Mesenteric fat pad (tissue), 1 donor: ENCODE measurements around the gene USP17L22. TPM values are rescaled to one million over a fixed set of nuclear protein-coding genes. Genes with fewer than 3 reads are reported as not detected.
"Not testable (repeated sequence)": the region's sequence is repeated elsewhere in the genome, so short reads cannot be mapped to it uniquely, and the experiment has no call there.

Experiments used
- DNase-seq: peaks from one replicate; pipeline ENCODE4 v3.0.0-alpha.2; 2020; ENCODE audit warnings: low spot score
- long read RNA-seq: library from polyadenylated mRNA; unstranded; transcript quantifications from one replicate; pipeline ENCODE4 v2.0.0, GENCODE V29; 2020
- total RNA-seq: library from RNA; stranded (reverse); fragmentation: NEBNext Ultra II Directional; extraction: Animal tissue kit (Norgen Biotek cat#: 25700); gene quantifications from one replicate; pipeline ENCODE4 v1.2.1, GENCODE V29; 2021
- donor health status: DM: yes; HTN: yes; CAD: no.

The USP17L22 gene, protein sequence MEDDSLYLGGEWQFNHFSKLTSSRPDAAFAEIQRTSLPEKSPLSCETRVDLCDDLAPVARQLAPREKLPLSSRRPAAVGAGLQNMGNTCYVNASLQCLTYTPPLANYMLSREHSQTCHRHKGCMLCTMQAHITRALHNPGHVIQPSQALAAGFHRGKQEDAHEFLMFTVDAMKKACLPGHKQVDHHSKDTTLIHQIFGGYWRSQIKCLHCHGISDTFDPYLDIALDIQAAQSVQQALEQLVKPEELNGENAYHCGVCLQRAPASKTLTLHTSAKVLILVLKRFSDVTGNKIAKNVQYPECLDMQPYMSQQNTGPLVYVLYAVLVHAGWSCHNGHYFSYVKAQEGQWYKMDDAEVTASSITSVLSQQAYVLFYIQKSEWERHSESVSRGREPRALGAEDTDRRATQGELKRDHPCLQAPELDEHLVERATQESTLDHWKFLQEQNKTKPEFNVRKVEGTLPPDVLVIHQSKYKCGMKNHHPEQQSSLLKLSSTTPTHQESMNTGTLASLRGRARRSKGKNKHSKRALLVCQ
- total RNA-seq = not detected
- long read RNA-seq = 0 reads

DNA sequence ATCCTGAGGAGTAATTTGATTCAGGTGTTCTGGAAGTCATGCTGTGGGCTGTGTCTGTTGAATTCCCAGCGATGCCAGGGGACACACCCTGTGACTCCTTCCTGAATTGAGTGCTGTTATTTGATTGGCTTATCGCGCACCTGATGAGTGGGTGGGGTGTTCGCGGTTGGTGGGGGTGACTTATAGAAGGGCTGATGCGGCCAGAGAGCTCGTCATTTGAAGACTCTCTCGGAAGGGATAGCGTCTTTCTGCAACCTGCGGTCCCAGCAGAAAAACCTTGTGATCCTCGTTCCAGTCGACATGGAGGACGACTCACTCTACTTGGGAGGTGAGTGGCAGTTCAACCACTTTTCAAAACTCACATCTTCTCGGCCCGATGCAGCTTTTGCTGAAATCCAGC lies at the start of gene USP17L22:
Gene USP17L22 (plus strand): TSS at position 301 of the 400 bp plus-strand sequence. CDS start 0 bp downstream, at position 301.
- not testable (repeated sequence) for DNase-seq

- DNase-seq = not testable (repeated sequence)
Observed at GRCh38 chr4:9219852-9220251, 47.6 kb upstream of the USP17L22 start, which contains the start of gene USP17L12. TSS of gene USP17L12 (plus strand) at chr4:9220152. CDS start at chr4:9220152, 0 bp downstream.

DNA sequence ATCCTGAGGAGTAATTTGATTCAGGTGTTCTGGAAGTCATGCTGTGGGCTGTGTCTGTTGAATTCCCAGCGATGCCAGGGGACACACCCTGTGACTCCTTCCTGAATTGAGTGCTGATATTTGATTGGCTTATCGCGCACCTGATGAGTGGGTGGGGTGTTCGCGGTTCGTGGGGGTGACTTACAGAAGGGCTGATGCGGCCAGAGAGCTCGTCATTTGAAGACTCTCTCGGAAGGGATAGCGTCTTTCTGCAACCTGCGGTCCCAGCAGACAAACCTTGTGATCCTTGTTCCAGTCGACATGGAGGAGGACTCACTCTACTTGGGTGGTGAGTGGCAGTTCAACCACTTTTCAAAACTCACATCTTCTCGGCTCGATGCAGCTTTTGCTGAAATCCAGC lies 42.8 kb upstream of the USP17L22 start, which contains the start of gene USP17L13:
Gene USP17L13 (plus strand): TSS at position 301 of the 400 bp plus-strand sequence. CDS start 0 bp downstream, at position 301.
- not testable (repeated sequence) for DNase-seq

DNA sequence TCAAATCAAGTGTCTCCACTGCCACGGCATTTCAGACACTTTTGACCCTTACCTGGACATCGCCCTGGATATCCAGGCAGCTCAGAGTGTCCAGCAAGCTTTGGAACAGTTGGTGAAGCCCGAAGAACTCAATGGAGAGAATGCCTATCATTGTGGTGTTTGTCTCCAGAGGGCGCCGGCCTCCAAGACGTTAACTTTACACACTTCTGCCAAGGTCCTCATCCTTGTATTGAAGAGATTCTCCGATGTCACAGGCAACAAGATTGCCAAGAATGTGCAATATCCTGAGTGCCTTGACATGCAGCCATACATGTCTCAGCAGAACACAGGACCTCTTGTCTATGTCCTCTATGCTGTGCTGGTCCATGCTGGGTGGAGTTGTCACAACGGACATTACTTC lies 37.2 kb upstream of the USP17L22 start:
- not testable (repeated sequence) for DNase-seq

GRCh38 chr4:9234085-9234484 lies 33.3 kb upstream of the USP17L22 start, which contains the start of gene USP17L15:
TSS of gene USP17L15 (plus strand) at chr4:9234385. CDS start at chr4:9234385, 0 bp downstream.
- DNase-seq = not testable (repeated sequence)

- DNase-seq = peak; percentile 64
Observed at GRCh38 chr4:9238461-9238860, 29.0 kb upstream of the USP17L22 start.

DNA sequence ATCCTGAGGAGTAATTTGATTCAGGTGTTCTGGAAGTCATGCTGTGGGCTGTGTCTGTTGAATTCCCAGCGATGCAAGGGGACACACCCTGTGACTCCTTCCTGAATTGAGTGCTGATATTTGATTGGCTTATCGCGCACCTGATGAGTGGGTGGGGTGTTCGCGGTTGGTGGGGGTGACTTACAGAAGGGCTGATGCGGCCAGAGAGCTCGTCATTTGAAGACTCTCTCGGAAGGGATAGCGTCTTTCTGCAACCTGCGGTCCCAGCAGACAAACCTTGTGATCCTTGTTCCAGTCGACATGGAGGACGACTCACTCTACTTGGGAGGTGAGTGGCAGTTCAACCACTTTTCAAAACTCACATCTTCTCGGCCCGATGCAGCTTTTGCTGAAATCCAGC lies 23.8 kb upstream of the USP17L22 start, which contains the start of gene USP17L17:
Gene USP17L17 (plus strand): TSS at position 301 of the 400 bp plus-strand sequence. CDS start 0 bp downstream, at position 301.
- not testable (repeated sequence) for DNase-seq

- peak; percentile 80 for DNase-seq
Observed at GRCh38 chr4:9247953-9248680, 19.3 kb upstream of the USP17L22 start, which contains the start of gene USP17L18. TSS of gene USP17L18 (plus strand) at chr4:9248630. CDS start at chr4:9248630, 0 bp downstream.

- not testable (repeated sequence) for DNase-seq
Observed at GRCh38 chr4:9253078-9253477, 14.3 kb upstream of the USP17L22 start, which contains the start of gene USP17L19. TSS of gene USP17L19 (plus strand) at chr4:9253378. CDS start at chr4:9253378, 0 bp downstream.

- DNase-seq = not testable (repeated sequence)
Observed at GRCh38 chr4:9257824-9258223, 9.6 kb upstream of the USP17L22 start, which contains the start of gene USP17L20. TSS of gene USP17L20 (plus strand) at chr4:9258124. CDS start at chr4:9258124, 0 bp downstream.

DNA sequence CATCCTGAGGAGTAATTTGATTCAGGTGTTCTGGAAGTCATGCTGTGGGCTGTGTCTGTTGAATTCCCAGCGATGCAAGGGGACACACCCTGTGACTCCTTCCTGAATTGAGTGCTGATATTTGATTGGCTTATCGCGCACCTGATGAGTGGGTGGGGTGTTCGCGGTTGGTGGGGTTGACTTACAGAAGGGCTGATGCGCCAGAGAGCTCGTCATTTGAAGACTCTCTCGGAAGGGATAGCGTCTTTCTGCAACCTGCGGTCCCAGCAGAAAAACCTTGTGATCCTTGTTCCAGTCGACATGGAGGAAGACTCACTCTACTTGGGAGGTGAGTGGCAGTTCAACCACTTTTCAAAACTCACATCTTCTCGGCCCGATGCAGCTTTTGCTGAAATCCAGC lies 4.8 kb upstream of the USP17L22 start, which contains the start of gene USP17L21:
Gene USP17L21 (plus strand): TSS at position 301 of the 400 bp plus-strand sequence. CDS start 0 bp downstream, at position 301.
- not testable (repeated sequence) for DNase-seq

DNA sequence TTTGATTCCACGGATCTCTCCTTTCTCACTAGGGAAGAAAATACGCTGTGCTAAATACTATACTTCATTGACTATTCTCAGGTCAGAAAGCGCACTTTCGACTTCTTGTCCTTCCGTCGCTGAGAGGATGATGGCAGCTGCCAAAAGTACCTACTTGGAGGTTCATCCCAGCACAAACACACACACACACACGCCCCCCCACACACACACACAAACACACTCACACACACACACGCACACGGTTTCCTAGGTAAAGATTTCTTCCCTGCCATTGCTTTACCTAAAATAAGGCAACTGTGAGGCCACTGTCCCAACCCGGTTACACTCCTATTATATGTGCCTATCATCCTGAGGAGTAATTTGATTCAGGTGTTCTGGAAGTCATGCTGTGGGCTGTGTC lies 4.3 kb downstream of the USP17L22 start:
- DNase-seq = peak; percentile 96

Other genes starting within 250 kb of the USP17L22 start
- gene FAM90A26, start 97.2 kb upstream of the USP17L22 start, total RNA-seq = not detected
- not detected for gene USP17L10, start 57.0 kb upstream of the USP17L22 start, total RNA-seq
- not detected for gene USP17L11, start 52.2 kb upstream of the USP17L22 start, total RNA-seq
- not detected for gene USP17L12, start 47.5 kb upstream of the USP17L22 start, total RNA-seq
- not detected for gene USP17L13, start 42.7 kb upstream of the USP17L22 start, total RNA-seq
- not detected for gene USP17L15, start 33.2 kb upstream of the USP17L22 start, total RNA-seq
- gene USP17L17, start 23.7 kb upstream of the USP17L22 start, total RNA-seq = not detected
- gene USP17L18, start 19.0 kb upstream of the USP17L22 start, total RNA-seq = not detected
- gene USP17L19, start 14.2 kb upstream of the USP17L22 start, total RNA-seq = not detected
- gene USP17L20, start 9.5 kb upstream of the USP17L22 start, total RNA-seq = not detected
- not detected for gene USP17L21, start 4.7 kb upstream of the USP17L22 start, total RNA-seq
- not detected for gene USP17L24, start 57.5 kb downstream of the USP17L22 start, total RNA-seq
- gene USP17L25, start 62.3 kb downstream of the USP17L22 start, total RNA-seq = not detected
- gene USP17L26, start 67.0 kb downstream of the USP17L22 start, total RNA-seq = not detected
- gene USP17L5, start 71.8 kb downstream of the USP17L22 start, total RNA-seq = not detected
- gene USP17L27, start 76.5 kb downstream of the USP17L22 start, total RNA-seq = not detected
- gene USP17L28, start 81.3 kb downstream of the USP17L22 start, total RNA-seq = not detected
- gene USP17L29, start 86.0 kb downstream of the USP17L22 start, total RNA-seq = not detected
- not detected for gene USP17L30, start 95.5 kb downstream of the USP17L22 start, total RNA-seq
- gene DEFB131A, start 176.8 kb downstream of the USP17L22 start, total RNA-seq = not detected